VCaP (cell line): ENCODE measurements around the gene MRGPRF.

Experiments
- H3K27ac ChIP-seq: fragments of 450-650 bp; 2 replicates; pipeline ENCODE4 v1.5.1; 2017
- CTCF ChIP-seq: fragments of 450-650 bp; conservative IDR thresholded peaks from 2 replicates; pipeline ENCODE4 v1.5.1; 2017; ENCODE audit warnings: mild to moderate bottlenecking, moderate library complexity

MRGPRF gene

GRCh38 chr11:69014898-69015549 is 2.0 kb upstream of the MRGPRF start:
- H3K27ac ChIP-seq: no peak overlapping the region
- no peak for TF ChIP-seq CTCF

- no peak overlapping the region for H3K27ac ChIP-seq
Observed at GRCh38 chr11:69014084-69014851, 1.2 kb upstream of the MRGPRF start.

GRCh38 chr11:69012092-69013008 is 696 bp downstream of the MRGPRF start:
- no peak for TF ChIP-seq CTCF
- H3K27ac ChIP-seq: no peak overlapping the region

More at GRCh38 chr11:69014084-69014851, 1.2 kb upstream of the MRGPRF start:
- TF ChIP-seq CTCF: no peak

- H3K27ac ChIP-seq: no peak overlapping the region
- TF ChIP-seq CTCF: no peak
Observed at GRCh38 chr11:69011624-69012091, 1.4 kb downstream of the MRGPRF start.

GRCh38 chr11:69010964-69011623 is 2.0 kb downstream of the MRGPRF start:
- no peak for TF ChIP-seq CTCF
- H3K27ac ChIP-seq: no peak overlapping the region

- H3K27ac ChIP-seq: no peak overlapping the region
- no peak for TF ChIP-seq CTCF
Observed at GRCh38 chr11:69010361-69010891, 2.6 kb downstream of the MRGPRF start.
